Adrenal gland (tissue), 5 donors: ENCODE measurements around the gene ARFIP1.
"Not testable (repeated sequence)": the region's sequence is repeated elsewhere in the genome, so short reads cannot be mapped to it uniquely, and the experiment has no call there.

Experiments
- CTCF ChIP-seq, 6 experiments: fragments of 450-650 bp in 4 of 6; fragments of 200-600 bp in 2 of 6; sonication (generic) in 1 of 6; IDR thresholded peaks; 1 replicate in 5 of 6; 2 replicates in 1 of 6; pipeline versions ENCODE4 v1.5.1 to v1.8.0; 2016 to 2021; ENCODE audit warnings: antibody characterized with exemption in 6 of 6, mild to moderate bottlenecking in 2 of 6, moderate library complexity in 1 of 6
- POLR2A ChIP-seq, 2 donors: fragments of 450-650 bp; IDR thresholded peaks; one replicate each; pipeline ENCODE4 v1.6.1; 2017; ENCODE audit warnings: antibody characterized with exemption in 2 of 2, mild to moderate bottlenecking in 2 of 2, moderate library complexity in 1 of 2
- donor health status: DM: no; HTN: no; CAD: no.

- not testable (repeated sequence) for TF ChIP-seq CTCF, POLR2A (IDR thresholded peaks at IDR 0.05)
Observed at GRCh38 chr4:152854016-152854415, 74.3 kb downstream of the ARFIP1 start.
